Activated CD4-positive, alpha-beta T cell treated with anti-CD3 and anti-CD28 coated beads for 36 hours (primary cell): Measurements from ENCODE around the gene SMPDL3B. TPM values are rescaled to one million over a fixed set of nuclear protein-coding genes. Genes with fewer than 3 reads are reported as not detected.

Experiments
- ATAC-seq: fragments of 200-7000 bp; cut with Tn5 transposase; one replicate; pipeline ENCODE4 v1.10.0; 2021; ENCODE audit warnings: mild to moderate bottlenecking, moderate library complexity
- CTCF ChIA-PET: fragments of 350-600 bp; sonication (Branson Sonifier 250); formaldehyde crosslinking; loops from one replicate; lab custom pipeline; 2021; ENCODE audit warnings: antibody characterized with exemption; lab: Charles Lee
- POLR2A ChIA-PET: fragments of 350-600 bp; sonication (Branson Sonifier 250); formaldehyde crosslinking; loops from one replicate; lab custom pipeline; 2021; ENCODE audit warnings: antibody characterized with exemption, inconsistent platforms; lab: Charles Lee
- DNase-seq: peaks from one replicate; pipeline ENCODE4 v3.0.0-alpha.2; 2020
- H3K27ac Mint-ChIP-seq: one replicate; pipeline ENCODE4 v1.8.0; 2021; ENCODE audit warnings: mixed read lengths
- H3K27me3 Mint-ChIP-seq: one replicate; pipeline ENCODE4 v1.8.0; 2021; ENCODE audit warnings: mixed read lengths
- H3K36me3 Mint-ChIP-seq: one replicate; pipeline ENCODE4 v1.8.0; 2021; ENCODE audit warnings: low read depth, mixed read lengths
- H3K4me1 Mint-ChIP-seq: one replicate; pipeline ENCODE4 v1.8.0; 2021; ENCODE audit warnings: mixed read lengths
- H3K4me3 Mint-ChIP-seq: one replicate; pipeline ENCODE4 v1.8.0; 2021; ENCODE audit warnings: mild to moderate bottlenecking, moderate library complexity, mixed read lengths
- H3K9me3 Mint-ChIP-seq: one replicate; pipeline ENCODE4 v1.8.0; 2021; ENCODE audit warnings: low read depth, mixed read lengths
- intact Hi-C, 2 experiments: fragments of 100-400 bp; cut with DNase I in 1 of 2; cut with micrococcal nuclease in 1 of 2; formaldehyde crosslinking; loops; one replicate each; pipeline versions ENCODE4 v1.14.2 to v1.15.1; 2022 to 2024; cut with DNase I, micrococcal nuclease
- total RNA-seq, 2 experiments: library from RNA; stranded (reverse); gene quantifications; one replicate each; pipeline ENCODE4 v1.2.3, GENCODE V29; 2021

SMPDL3B gene
- total RNA-seq, result under 1 TPM; 0.53 to 0.55 TPM

- CTCF ChIA-PET, result interaction anchor here (0.9 to 1.3 kb wide), 2 partner anchors 13 to 274 kb away, joined by 3 read pairs; no protein-coding TSS in a partner anchor
- ATAC-seq, result peak; percentile 23
- H3K36me3 Mint-ChIP-seq, result no peaks in the 10 kb centered on the region
- no peak for DNase-seq
- intact Hi-C loops, result no loop called here
- peak within 1 kb of the TSS; percentile 11 for H3K4me3 Mint-ChIP-seq
- H3K27me3 Mint-ChIP-seq, result peaks cover 15% of the 10 kb centered on the region
- no peak within 1 kb of the TSS for H3K27ac Mint-ChIP-seq
- H3K4me1 Mint-ChIP-seq, result peaks cover 10% of the 10 kb centered on the region
- POLR2A ChIA-PET, result interaction anchor here (0.6 to 0.9 kb wide), 2 partner anchors 227 to 244 kb away, joined by 3 to 7 read pairs; no protein-coding TSS in a partner anchor
- no peaks in the 10 kb centered on the region for H3K9me3 Mint-ChIP-seq
Measured at GRCh38 chr1:27934818-27935549, at the start of gene SMPDL3B. TSS of gene SMPDL3B (plus strand) at chr1:27935000. CDS start at chr1:27935184, 184 bp downstream.

- DNase-seq (no peak), ATAC-seq (no peak)
- CTCF ChIA-PET, result no interaction called here
- H3K4me1 Mint-ChIP-seq, result peaks cover 39% of the 10 kb centered on the region
- peaks cover 46% of the 10 kb centered on the region for H3K36me3 Mint-ChIP-seq
- intact Hi-C loops, result no loop called here
- H3K27me3 Mint-ChIP-seq, result no peaks in the 10 kb centered on the region
- H3K4me3 Mint-ChIP-seq, result no peak overlapping the region
- POLR2A ChIA-PET, result no interaction called here
- no peaks in the 10 kb centered on the region for H3K9me3 Mint-ChIP-seq
- no peak overlapping the region for H3K27ac Mint-ChIP-seq
Measured at GRCh38 chr1:27885114-27885528, 49.7 kb upstream of the SMPDL3B start.

GRCh38 chr1:27885621-27886352, 49.0 kb upstream of the SMPDL3B start:
- H3K9me3 Mint-ChIP-seq, result no peaks in the 10 kb centered on the region
- POLR2A ChIA-PET, result interaction anchor here (0.7 kb wide), 1 partner anchor 19 kb away, joined by 3 read pairs; no protein-coding TSS in a partner anchor

GRCh38 chr1:27886353-27886679, 48.5 kb upstream of the SMPDL3B start:
- Mint-ChIP-seq H3K27me3 (no peaks in the 10 kb centered on the region), H3K36me3 (peaks cover 54% of the 10 kb centered on the region), H3K27ac (peak overlapping the region; percentile 64), H3K4me3 (no peak overlapping the region), H3K4me1 (peaks cover 47% of the 10 kb centered on the region), H3K9me3 (no peaks in the 10 kb centered on the region)
- intact Hi-C loops, result no loop called here
- DNase-seq (no peak), ATAC-seq (peak; percentile 49)
- CTCF ChIA-PET, result interaction anchor here (0.7 to 2.1 kb wide), 3 partner anchors 29 to 554 kb away, joined by 3 to 9 read pairs (median 4); no protein-coding TSS in a partner anchor
- POLR2A ChIA-PET, result interaction anchor here (0.5 to 0.7 kb wide), 2 partner anchors 14 to 19 kb away, joined by 3 to 4 read pairs; no protein-coding TSS in a partner anchor

More at GRCh38 chr1:27885621-27886352, 49.0 kb upstream of the SMPDL3B start:
- CTCF ChIA-PET, result interaction anchor here (0.7 to 2.1 kb wide), 2 partner anchors 28 to 553 kb away, joined by 4 to 9 read pairs; no protein-coding TSS in a partner anchor
- H3K4me3 Mint-ChIP-seq, result no peak overlapping the region
- no peak overlapping the region for H3K27ac Mint-ChIP-seq
- ATAC-seq, result no peak
- intact Hi-C loops, result no loop called here
- no peaks in the 10 kb centered on the region for H3K27me3 Mint-ChIP-seq
- DNase-seq, result no peak
- H3K36me3 Mint-ChIP-seq, result peaks cover 49% of the 10 kb centered on the region
- H3K4me1 Mint-ChIP-seq, result peaks cover 42% of the 10 kb centered on the region

GRCh38 chr1:27886744-27887143, 48.1 kb upstream of the SMPDL3B start:
- CTCF ChIA-PET, result interaction anchor here (1.3 to 2.1 kb wide), 2 partner anchors 29 to 322 kb away, joined by 3 to 9 read pairs; no protein-coding TSS in a partner anchor
- ATAC-seq (peak; percentile 53), DNase-seq (no peak)
- Mint-ChIP-seq H3K36me3 (peaks cover 57% of the 10 kb centered on the region), H3K4me3 (no peak overlapping the region), H3K27me3 (no peaks in the 10 kb centered on the region), H3K27ac (peak overlapping the region; percentile 64), H3K9me3 (no peaks in the 10 kb centered on the region), H3K4me1 (peaks cover 51% of the 10 kb centered on the region)
- intact Hi-C loops, result no loop called here
- POLR2A ChIA-PET, result interaction anchor here (0.5 to 0.7 kb wide), 3 partner anchors 13 to 26 kb away, joined by 3 to 4 read pairs (median 3); no protein-coding TSS in a partner anchor

- intact Hi-C loops, result no loop called here
- Mint-ChIP-seq H3K4me1 (peaks cover 55% of the 10 kb centered on the region), H3K36me3 (peaks cover 62% of the 10 kb centered on the region), H3K4me3 (no peak overlapping the region), H3K27ac (peak overlapping the region; percentile 64), H3K9me3 (no peaks in the 10 kb centered on the region), H3K27me3 (no peaks in the 10 kb centered on the region)
- ATAC-seq, result peak; percentile 47
- peak; percentile 28 for DNase-seq
- CTCF ChIA-PET, result interaction anchor here (1.3 to 2.1 kb wide), 2 partner anchors 30 to 322 kb away, joined by 3 to 9 read pairs; no protein-coding TSS in a partner anchor
- POLR2A ChIA-PET, result interaction anchor here (0.6 kb wide), 1 partner anchor 26 kb away, joined by 3 read pairs; no protein-coding TSS in a partner anchor
Measured at GRCh38 chr1:27887215-27888021, 47.4 kb upstream of the SMPDL3B start.

- POLR2A ChIA-PET, result no interaction called here
- Mint-ChIP-seq H3K4me1 (peaks cover 52% of the 10 kb centered on the region), H3K27me3 (no peaks in the 10 kb centered on the region), H3K9me3 (no peaks in the 10 kb centered on the region), H3K27ac (no peak overlapping the region), H3K36me3 (peaks cover 64% of the 10 kb centered on the region), H3K4me3 (no peak overlapping the region)
- CTCF ChIA-PET, result no interaction called here
- ATAC-seq (no peak), DNase-seq (no peak)
- intact Hi-C loops, result no loop called here
Measured at GRCh38 chr1:27889506-27889905, 45.3 kb upstream of the SMPDL3B start.

- Mint-ChIP-seq H3K9me3 (no peaks in the 10 kb centered on the region), H3K27ac (peak overlapping the region; percentile 75), H3K4me1 (peaks cover 39% of the 10 kb centered on the region), H3K27me3 (no peaks in the 10 kb centered on the region), H3K4me3 (no peak overlapping the region), H3K36me3 (peaks cover 64% of the 10 kb centered on the region)
- intact Hi-C loops, result no loop called here
- peak; percentile 28 for DNase-seq
- ATAC-seq, result peak; percentile 35
- POLR2A ChIA-PET, result no interaction called here
- CTCF ChIA-PET, result interaction anchor here (0.6 to 1.2 kb wide), 5 partner anchors 21 to 221 kb away, joined by 3 to 4 read pairs (median 3); no protein-coding TSS in a partner anchor
Measured at GRCh38 chr1:27891196-27891889, 43.5 kb upstream of the SMPDL3B start.

GRCh38 chr1:27894521-27894920, 40.3 kb upstream of the SMPDL3B start:
- ChIA-PET CTCF (interaction anchor here (0.7 to 0.8 kb wide), 2 partner anchors 13 to 33 kb away, joined by 3 read pairs; no protein-coding TSS in a partner anchor), POLR2A (no interaction called here)
- no peak overlapping the region for H3K4me3 Mint-ChIP-seq
- peaks cover 50% of the 10 kb centered on the region for H3K36me3 Mint-ChIP-seq
- ATAC-seq (no peak), DNase-seq (no peak)
- H3K27ac Mint-ChIP-seq, result no peak overlapping the region
- H3K9me3 Mint-ChIP-seq, result no peaks in the 10 kb centered on the region
- intact Hi-C loops, result no loop called here
- peaks cover 20% of the 10 kb centered on the region for H3K4me1 Mint-ChIP-seq
- no peaks in the 10 kb centered on the region for H3K27me3 Mint-ChIP-seq

GRCh38 chr1:27906759-27907158, 28.0 kb upstream of the SMPDL3B start:
- Mint-ChIP-seq H3K27me3 (no peaks in the 10 kb centered on the region), H3K4me1 (peaks cover 3% of the 10 kb centered on the region), H3K27ac (no peak overlapping the region), H3K36me3 (peaks cover 54% of the 10 kb centered on the region), H3K9me3 (no peaks in the 10 kb centered on the region), H3K4me3 (no peak overlapping the region)
- CTCF ChIA-PET, result no interaction called here
- intact Hi-C loops, result loop anchor here in 1 of 2 experiments (5.0 kb wide), 1 partner anchor 64 kb away; no protein-coding TSS in a partner anchor
- POLR2A ChIA-PET, result interaction anchor here (0.6 to 0.8 kb wide), 3 partner anchors 174 to 414 kb away, joined by 3 to 9 read pairs (median 3); no protein-coding TSS in a partner anchor
- ATAC-seq (no peak), DNase-seq (no peak)
